ENCODE results near the gene RTRAF.

Gene RTRAF

DNA sequence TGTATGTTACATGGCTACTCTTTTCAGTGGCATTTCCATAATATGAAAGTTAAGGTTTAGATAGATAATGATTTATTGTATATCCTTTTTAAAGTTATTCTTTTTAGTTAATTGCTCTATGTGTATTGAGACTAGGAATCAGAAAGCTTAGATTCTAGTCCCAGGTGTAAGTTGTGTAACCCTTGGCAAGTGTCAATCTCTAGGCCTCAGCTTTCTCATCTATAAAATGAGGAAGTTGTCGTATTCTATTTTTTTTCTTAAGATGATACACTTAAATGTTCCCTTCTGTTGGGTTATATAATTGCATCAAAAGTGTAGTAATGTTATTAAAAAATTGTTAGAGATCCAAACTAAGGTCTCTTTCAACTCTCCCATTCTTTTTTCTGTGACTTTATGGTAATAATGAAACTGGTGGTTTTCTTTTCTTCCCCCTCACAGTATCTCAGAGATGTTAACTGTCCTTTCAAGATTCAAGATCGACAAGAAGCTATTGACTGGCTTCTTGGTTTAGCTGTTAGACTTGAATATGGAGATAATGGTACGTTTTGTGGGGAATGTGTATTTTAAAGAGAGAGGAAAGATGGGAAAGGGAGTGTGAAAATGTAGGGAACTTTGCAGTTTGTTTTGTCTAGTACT, 4.1 kb downstream of the RTRAF start:
- ATAC-seq (no peak), DNase-seq (no peak)

DNA sequence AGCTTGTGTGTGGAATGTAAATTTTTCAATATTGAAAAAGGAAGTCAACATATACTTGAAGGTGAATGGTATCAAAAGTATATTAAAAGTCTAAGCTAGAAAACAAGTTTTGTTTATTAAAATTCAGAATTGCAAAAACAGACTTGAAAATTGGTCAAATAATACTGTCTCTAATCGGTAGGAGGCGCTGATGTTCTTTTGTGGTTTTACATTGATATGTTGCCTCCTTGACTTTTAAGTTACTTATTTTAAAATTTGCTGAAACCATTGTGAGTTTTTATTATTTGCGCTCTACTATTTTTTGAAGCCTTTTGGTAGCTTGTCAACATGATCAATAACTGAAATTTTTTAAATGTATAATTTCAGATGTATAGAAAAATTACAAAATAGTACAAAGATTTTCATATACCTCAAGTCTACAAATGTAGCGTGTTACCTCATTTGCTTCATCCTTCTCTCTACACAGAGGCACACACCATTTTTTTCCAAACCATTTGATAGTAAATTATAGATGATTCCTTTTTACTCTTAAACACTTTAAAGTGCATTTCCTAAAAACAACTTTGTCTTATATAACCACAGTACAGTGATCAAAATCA, 6.9 kb downstream of the RTRAF start:
- DNase-seq (no peak), ATAC-seq (no peak)

DNA sequence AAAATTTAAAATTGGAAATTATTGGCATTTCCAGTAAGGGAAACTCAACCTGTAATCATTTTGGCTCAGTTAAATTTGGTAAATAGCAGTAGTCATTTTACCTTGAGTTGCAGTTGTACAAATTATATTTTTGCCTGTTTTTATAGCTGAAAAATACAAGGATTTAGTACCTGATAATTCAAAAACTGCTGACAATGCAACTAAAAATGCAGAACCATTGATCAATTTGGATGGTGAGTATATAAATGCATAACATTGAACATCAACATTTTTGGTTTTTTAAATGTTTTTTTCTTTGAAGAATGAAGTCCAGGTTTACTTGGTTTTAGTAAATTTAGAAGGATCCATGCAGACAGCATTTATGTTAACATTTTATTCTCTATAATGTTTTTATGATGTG, 9.0 kb downstream of the RTRAF start:
- ATAC-seq (no peak), DNase-seq (no peak)

DNA sequence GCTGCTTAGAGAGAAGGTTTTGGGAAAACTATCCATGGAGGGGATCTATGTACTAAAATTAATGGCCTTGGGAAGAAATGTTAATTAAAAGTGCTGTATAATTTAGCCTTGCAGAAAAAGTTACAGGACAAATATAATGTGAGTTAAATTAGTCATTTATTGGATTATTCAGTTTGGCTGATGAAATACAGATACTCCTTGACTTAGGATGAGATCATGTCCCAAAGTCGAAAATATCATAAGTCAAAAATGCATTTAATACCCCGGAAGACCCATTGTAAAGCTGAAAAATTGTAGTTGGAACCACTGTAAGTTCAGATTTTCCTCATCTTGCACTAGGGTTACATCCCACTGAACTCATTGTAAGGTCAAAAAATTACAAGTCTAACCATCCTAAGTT, 9.7 kb downstream of the RTRAF start:
- DNase-seq (no peak), ATAC-seq (no peak)

DNA sequence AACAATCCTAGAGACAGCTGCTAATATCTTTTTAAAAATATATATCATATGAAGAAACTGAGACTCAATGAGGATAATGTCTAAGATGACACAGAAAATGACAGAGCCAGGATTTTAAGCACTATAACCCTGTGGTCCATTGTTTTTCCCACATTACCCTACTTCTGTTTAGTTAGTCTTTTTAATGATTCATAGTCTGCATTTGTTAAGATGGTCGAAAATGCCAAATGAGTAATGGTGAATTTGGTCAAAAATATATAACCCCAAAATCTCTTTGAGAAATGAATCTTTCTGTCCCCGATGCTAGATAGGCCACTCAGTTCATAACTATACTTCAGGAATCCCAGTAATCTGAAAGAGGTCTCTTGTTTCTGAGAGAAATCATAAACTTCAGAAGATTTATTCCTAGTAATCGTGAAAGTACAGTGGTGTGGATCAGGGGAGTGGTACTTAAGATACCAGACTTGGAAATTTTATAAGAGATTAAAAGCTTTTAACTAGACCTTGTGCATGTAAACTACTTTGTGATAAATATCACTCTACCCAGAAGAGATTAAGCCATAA, 10.8 kb downstream of the RTRAF start:
- no peak for DNase-seq
- no peak for ATAC-seq

DNA sequence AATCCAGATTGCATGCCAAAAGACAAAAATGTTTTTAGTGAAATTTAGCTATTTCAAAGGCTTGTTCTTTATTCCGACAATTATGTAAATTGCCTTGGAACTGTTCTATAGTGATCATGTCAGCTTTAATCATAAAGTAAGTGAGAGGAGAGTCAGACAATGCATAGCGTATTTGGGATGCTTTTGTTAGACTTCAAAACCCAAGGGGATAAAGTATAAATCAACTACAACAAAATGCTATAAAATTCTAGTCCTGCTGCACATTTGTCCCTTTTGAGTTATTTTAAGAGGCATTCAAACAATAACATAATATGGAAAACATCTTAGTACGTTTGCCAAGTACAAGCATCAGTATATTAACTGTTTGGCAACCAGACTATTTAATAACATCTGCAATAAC, 11.3 kb downstream of the RTRAF start:
- ATAC-seq = no peak
- DNase-seq = no peak

DNA sequence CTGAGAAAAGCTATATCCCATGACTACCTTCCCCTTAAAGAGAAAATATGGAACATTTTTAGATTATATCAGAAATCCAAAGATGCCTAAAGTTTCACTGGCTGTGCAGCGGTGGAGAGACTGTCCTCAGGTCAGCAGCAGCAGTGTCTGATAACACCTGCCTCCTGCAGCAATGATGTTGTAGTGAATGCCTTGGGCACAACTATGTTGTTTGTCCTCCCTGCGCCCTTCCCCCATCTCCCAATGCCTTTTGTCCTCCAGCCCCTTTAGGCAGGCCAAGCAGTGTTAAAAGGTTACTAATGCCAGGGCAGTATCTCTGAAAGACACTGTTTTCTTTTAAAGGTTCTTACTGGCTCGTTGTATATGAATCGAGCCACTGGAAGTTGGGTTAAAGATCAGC, 13.2 kb downstream of the RTRAF start:
- no peak for ATAC-seq
- no peak for DNase-seq

DNA sequence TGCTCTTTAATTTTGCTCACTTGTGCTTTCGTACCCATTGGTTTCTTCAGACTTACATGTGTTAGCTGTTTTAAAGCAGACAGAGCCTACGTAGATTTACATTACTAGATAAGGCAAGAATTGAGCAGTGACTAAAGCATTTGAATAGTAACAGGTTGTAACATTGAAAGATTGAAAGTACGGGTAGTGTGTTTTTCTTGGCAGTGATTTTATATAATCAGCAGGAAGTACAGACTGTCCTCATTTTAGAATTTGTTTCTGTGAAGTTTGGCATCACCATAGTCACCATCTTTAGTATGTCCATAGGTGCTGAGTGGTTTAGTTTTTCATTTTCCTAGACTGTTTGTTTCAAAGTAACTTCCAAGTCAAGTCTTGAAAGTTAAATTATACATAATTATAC, 14.0 kb downstream of the RTRAF start:
- DNase-seq (no peak), ATAC-seq (no peak)

DNA sequence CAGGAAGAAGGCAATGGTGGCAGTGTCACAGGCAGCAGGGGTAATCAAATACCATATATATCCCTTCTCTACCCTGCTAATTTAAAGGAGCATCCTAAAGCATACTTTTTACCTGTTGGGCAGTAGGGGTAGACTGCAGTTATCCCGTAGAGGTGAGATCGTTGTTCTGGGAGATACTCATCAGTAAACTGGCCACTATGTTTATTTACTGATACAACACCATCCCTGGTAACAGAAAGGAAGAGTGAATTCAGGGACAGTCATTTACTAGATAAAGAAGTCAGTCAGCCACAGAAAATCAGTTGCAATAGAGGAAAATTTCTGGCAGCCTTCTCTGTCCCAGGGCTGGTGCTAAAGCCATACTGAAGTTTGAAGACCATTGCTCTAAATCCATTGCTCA, 16.3 kb downstream of the RTRAF start:
- no peak for ATAC-seq
- DNase-seq = no peak

DNA sequence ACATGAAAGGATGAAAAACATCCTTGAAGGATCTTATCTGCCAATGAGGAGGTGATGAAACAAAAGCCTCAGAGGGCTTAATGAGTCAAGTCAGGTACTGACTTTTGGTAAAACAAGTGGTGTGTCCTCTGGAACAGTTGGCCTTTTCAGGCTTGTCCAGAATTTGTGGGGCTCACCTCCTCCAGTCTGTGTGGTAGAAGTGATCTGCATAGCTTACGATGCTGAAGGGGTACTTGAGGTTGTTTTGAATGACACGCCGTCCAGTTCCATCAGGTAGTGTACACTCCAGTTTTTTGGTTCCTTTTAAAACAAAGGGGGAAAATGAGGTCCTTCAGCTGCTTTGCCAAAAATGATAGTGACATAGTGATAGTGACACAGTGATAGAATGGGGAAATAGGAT, 17.0 kb downstream of the RTRAF start:
- no peak for DNase-seq
- no peak for ATAC-seq

DNA sequence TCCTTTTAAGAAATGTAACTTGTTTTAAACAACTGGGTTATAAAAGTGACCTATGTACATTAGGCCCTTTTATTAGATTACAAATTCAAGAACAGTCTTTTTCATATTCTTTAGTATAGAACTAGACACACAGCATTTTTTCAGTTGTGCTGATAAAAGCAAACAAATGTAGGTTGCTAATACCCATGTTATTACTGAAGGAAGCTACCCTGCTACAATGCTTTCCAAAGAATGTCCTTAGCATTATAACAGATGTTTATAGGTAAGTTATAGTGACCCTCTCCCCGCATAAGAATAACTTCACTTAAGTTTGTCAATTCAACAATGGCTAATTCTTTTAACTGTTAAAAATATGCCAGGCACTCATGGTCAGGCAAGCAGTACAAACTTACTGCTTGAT, 17.9 kb downstream of the RTRAF start:
- no peak for ATAC-seq

DNA sequence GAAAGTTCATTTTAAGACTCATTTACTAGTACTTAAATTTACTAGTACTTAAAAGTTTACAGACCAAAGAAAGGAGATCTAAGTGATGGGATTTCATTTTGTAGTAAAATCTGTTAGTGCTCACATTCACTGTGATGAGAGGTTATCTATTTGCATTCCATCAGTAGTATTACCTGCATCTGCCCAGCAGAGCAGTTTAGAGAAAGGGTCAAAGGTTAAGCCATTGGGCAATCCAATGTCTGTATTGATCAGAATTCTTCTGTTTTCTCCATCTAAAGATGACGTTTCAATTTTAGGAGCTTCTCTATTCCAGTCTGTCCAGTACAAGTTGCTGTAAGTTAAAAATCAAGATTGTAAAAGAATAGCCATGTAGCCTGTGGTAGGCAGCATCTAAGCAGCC, 18.3 kb downstream of the RTRAF start:
- no peak for ATAC-seq
- DNase-seq = no peak

More for the DNA sequence above, 17.9 kb downstream of the RTRAF start:
- no peak for DNase-seq

DNA sequence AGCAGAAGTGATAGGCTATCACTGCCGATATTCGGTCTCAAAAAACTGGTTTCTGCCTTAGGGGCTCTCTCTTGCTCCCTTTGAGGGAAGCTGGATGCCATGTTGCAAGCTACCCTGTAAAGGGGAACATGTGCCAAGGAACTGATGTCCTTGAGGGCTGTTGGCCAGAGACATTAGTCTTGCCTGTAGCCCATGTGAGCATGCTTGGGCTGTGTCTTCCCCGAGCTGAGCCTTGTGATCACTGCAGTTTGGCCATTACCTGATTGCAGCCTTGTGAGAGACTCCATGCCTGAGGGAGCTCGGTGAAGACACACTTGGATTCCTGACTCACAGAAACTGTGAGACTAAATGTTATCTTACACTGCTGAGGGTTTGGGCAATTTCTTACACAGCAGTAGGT, 18.8 kb downstream of the RTRAF start:
- DNase-seq = no peak
- no peak for ATAC-seq

DNA sequence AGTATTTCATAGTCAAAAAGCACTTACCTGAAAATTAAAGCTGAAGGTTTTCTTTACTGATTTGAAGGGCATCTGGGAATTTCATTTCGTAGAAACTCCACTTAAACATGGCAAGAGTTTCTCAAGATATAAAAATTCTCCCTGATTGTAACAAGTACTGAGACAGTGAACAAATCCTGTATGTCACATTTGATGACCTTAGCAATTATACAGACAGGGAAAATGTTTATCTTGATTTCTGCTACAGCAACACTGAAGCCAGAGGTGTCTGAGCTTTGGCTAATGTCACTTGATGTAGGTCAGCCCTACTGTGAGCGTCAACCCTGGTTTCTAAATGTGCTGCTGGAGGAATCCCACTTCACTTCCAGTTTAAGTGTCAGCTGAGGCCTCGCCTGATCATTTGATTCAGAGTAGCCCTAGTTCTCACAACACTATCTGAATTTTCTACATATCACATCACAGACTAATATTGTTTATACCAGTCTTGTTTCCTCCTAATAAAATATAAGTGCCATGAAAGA, 20.9 kb downstream of the RTRAF start:
- no peak for ATAC-seq
- no peak for DNase-seq

DNA sequence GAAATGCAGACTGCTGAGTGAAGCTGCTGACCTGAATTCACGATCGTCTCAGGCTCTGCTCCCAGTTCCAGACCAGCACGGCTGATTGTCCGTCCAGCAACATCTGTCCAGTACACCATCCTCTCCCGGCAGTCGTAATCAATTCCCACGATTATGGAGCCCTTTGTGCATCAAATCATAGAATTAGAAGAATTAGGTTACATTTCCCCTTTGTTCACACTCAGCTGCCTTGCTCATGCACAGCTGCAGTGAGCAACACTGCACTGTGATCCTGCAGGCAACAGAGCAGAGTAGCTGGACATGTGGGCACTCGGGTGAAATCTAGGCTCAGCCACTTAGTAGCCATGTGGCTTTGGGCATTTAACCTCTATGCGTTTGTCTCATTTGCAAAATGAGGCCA, 22.2 kb downstream of the RTRAF start:
- ATAC-seq = no peak

DNA sequence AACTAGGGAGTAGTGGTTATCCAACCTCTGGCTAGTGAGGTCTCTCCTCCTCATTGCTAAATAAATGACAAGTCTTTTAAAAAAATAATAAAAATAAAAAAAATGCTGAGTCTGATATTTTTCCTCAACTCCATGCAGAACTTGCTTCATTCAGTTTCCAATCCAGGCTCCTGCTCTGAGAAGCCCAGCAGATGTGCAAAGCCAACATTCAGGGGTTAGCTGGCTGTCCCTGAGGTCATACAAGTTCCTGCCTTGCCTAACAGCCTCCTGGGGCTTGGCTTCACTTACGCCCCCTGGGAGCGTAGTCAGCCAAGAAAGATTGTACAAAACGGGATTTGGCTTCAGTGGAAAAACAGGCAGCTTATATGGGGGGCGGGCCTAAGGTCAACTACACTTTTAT, 23.3 kb downstream of the RTRAF start:
- DNase-seq = no peak
- no peak for ATAC-seq

More for the DNA sequence above, 22.2 kb downstream of the RTRAF start:
- no peak for DNase-seq

DNA sequence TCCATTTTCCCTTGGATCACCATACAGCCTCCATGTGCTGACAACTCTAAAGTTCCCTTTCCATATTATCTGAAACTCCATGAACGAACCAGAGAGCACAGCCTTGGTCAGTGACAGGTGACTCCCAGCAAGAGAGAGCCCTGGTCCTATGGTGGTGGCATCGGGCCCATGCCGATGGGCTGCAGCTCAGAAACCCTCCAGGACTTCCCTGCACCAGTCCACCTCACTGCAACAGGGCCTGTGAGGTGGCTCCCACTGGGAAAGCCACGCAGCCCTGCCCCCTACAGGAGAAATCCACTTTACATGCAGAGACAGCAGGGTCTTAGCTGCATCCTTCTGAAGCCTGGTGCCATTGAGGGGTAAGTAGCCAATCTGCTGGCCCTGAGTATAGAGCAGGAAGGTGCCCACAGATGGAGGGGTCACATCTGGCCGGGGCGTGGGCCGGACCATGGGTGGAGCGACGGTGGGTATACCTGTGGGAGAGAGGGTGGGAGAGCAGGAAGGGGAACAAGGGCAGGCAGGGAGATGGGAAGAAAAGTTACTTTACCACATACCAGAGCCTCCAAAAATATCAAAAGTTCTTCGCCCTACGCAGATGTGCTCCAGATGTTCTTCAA, 24.7 kb downstream of the RTRAF start:
- ATAC-seq = no peak
- DNase-seq = no peak

DNA sequence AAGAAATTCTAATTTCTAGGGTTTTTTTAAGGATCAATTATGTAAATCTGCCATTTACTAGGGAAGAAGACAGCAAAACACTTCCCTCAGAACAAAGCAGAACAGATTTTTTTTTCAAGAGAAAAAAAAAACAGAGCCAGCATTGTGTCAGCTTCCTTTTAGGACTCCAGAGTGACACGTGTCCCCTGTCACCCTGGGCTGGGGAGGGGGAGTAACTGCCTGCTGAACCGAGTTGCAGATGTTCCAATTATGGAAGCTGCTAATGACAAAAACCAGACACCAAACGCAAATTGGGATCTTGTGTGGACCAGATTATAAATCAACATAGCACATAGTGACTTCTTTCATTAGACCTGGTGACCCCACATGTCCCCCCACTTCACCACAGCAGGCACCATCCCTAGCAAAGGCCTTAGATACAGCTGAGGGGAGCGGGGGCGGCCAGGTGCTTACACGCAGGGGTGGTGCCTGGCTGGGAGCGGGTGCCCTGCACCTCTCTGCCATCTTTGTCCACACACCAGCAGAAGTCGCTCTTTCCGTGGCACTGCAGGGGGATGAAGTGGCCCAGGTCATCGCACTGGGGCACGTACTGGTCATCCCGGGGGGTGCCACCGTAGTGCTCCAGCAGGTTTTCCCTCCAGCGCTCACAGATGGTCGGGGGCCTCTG, 25.4 kb downstream of the RTRAF start:
- no peak for ATAC-seq

DNA sequence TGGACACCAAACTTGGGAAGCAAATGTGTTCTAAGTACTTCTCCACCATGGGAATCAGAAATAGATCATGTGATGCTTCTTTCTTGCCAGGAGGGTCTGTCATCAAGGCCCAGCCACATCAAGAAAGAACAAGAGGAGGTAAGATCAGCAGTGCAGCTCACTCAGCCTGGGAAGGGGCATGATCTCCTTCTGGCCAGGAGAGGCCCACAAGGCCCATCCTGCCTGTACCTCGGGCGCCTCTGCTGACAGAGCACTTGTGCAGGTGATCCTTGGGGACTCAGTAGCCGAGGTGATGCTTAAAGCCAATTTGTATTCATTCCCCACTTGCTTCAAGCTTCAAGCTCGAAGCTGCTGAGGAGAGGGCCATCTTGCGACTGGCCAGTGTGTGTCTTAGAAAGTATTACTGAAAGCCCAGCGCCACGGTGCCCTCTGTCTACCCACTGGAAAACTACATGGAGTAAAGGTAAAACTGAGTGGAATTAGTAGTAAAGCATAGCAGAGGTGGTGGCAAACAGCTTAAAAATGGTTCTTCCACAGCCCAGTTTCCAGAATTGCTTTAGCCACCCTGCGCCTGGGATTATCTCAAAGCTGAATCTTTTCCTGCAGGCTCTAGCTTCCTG, 26.2 kb downstream of the RTRAF start:
- ATAC-seq (no peak), DNase-seq (no peak)

More for the DNA sequence above, 25.4 kb downstream of the RTRAF start:
- no peak for DNase-seq

DNA sequence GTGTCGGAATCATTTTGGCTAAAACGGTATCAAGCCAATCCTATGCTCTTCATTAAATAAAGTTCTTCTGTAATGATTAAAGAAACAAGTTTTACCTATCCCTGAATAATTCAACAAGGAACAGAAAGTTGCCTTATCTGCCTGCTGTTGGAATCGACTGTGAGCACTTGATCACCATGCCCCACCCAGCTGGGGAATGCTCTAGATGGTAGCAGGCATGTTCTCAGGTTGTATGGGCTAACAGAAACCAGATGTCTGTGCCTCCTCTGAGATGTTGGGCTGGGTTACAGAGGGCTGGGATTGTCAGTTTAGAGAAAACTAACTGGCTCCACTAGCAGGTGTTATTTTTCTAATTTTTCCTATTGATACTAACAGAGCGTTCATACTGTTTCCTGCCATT, 28.9 kb downstream of the RTRAF start:
- DNase-seq (no peak), ATAC-seq (no peak)

DNA sequence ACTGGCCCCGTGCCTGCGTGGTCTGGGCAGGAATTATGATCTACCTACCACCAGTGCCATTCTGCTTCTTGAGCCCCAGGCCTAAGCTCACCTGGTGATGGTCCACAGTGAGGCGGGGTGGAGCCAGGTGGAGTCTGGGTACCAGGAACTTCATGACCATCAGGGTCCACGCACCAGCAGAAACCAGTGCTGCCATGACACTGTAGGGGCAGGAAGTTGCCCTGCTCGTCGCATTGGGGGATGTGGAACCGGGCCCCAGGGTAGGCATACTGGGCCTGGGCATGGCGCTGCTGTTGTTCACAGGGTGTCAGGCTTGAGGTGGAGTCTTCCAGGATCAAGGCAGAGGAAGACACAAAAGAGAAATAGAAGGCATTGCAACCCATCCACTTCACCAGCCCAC, 29.6 kb downstream of the RTRAF start:
- DNase-seq = no peak
- no peak for ATAC-seq

DNA sequence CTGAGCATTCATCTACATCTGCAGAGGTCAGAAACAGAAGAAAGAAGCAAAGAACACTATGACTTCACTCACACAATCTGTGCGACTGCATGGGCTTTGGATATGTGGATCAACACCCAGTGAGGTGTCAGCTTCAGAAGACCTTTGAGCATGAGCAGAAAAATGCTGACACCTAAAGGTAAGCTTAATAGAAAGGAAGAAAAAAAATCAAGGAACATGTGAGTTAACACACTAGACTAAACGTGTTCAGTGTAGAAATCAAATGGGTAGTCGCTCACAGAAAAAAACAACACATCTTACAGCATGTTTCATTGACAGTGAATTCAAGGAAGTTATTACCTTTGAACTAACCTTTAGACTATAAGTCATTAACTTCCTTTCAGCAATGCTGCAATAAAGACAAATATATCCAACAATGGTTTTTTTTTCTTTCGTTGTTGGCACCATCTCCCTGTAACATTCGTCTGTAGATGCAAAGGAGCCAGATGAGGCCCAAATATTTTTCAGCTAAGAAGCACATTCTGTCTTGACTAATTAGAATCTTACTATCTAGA, 30.9 kb downstream of the RTRAF start:
- DNase-seq (no peak), ATAC-seq (no peak)
